Testis (tissue), 5 donors: ENCODE results near the gene BEST2. TPM values are rescaled to one million over a fixed set of nuclear protein-coding genes. Genes with fewer than 3 reads are reported as not detected.

Experiments used
- DNase-seq: peaks from one replicate; pipeline ENCODE4 v3.0.0-alpha.2; 2019
- H3K27ac ChIP-seq, 2 donors: fragments of 200-600 bp; sonication (generic); one replicate each; pipeline ENCODE4 v1.5.1; 2019
- H3K27me3 ChIP-seq: fragments of 200-600 bp; sonication (generic); one replicate; pipeline ENCODE4 v1.5.1; 2019
- H3K36me3 ChIP-seq: fragments of 200-600 bp; sonication (generic); one replicate; pipeline ENCODE4 v1.5.1; 2017; ENCODE audit warnings: low read depth; ENCODE audit errors: missing control alignments
- H3K4me1 ChIP-seq: fragments of 200-600 bp; sonication (generic); one replicate; pipeline ENCODE4 v1.5.1; 2019
- H3K4me3 ChIP-seq, 2 donors: fragments of 200-600 bp; sonication (generic); one replicate each; pipeline ENCODE4 v1.5.1; 2017 to 2019
- H3K9me3 ChIP-seq: fragments of 200-600 bp; sonication (generic); one replicate; pipeline ENCODE4 v1.5.1; 2017
- CTCF ChIP-seq, 3 experiments: fragments of 450-650 bp in 2 of 3; fragments of 200-600 bp in 1 of 3; sonication (generic) in 1 of 3; IDR thresholded peaks; one replicate each; pipeline ENCODE4 v1.5.1; 2016 to 2019; ENCODE audit warnings: antibody characterized with exemption in 3 of 3, mild to moderate bottlenecking in 2 of 3, moderate library complexity in 1 of 3
- POLR2A ChIP-seq: fragments of 450-650 bp; IDR thresholded peaks from one replicate; pipeline ENCODE4 v1.6.1; 2017; ENCODE audit warnings: antibody characterized with exemption, mild to moderate bottlenecking, moderate library complexity
- WGBS, 2 donors: methylation state at CpG; one replicate each; pipeline ENCODE4 v1.1.5; 2018; 5-methylcytosine and 5-hydroxymethylcytosine counted together
- intact Hi-C: fragments of 100-400 bp; cut with DNase I; formaldehyde crosslinking; loops from one replicate; pipeline ENCODE4 v1.15.1; 2023; ENCODE audit warnings: low total_unique reads
- long read RNA-seq, 2 donors: transcript quantifications; one replicate each; lab custom pipeline, GENCODE V29; 2026
- polyA plus RNA-seq: library from polyadenylated mRNA; stranded (reverse); fragments of 350-450 nt; fragmentation: Illumina TruSeq; extraction: RNeasy Lipid Tissue Mini Kit (QIAGEN cat#74804); gene quantifications from one replicate; pipeline ENCODE4 v1.2.3, GENCODE V29; 2014; ENCODE audit warnings: low read depth, low replicate concordance; ENCODE audit not compliant: insufficient read depth
- total RNA-seq, 2 donors: library from RNA; depleted of rRNA; stranded (reverse); fragments of >200 nt; gene quantifications; one replicate each; pipeline ENCODE4 v1.2.3, GENCODE V29; 2016

BEST2 gene
- under 1 TPM; 0.50 to 0.87 TPM for total RNA-seq
- not detected for polyA plus RNA-seq
- long read RNA-seq, donor 1, result 0 reads
- long read RNA-seq, donor 2, result 0 reads

GRCh38 chr19:12751635-12752034 is at the start of gene BEST2:
BEST2 (plus strand) TSS chr19:12751791; CDS start chr19:12752593, 802 bp downstream.
- no peak within 1 kb of the TSS for H3K4me3 ChIP-seq
- TF ChIP-seq POLR2A (no peak), CTCF (IDR thresholded peaks at IDR 0.05) (no peak)
- 61 to 70% methylated on average over 14 of the region's 14 CpGs for WGBS, 2 donors
- H3K9me3 ChIP-seq, result no peaks in the 10 kb centered on the region
- intact Hi-C loops, result no loop called here
- peaks cover 5% of the 10 kb centered on the region for H3K4me1 ChIP-seq
- H3K36me3 ChIP-seq, result no peaks in the 10 kb centered on the region
- H3K27me3 ChIP-seq, result no peaks in the 10 kb centered on the region
- DNase-seq, result no peak
- no peak within 1 kb of the TSS for H3K27ac ChIP-seq

GRCh38 chr19:12703046-12703445 is 48.5 kb upstream of the BEST2 start:
- DNase-seq, result peak; percentile 79
- WGBS, 2 donors, result 44 to 54% methylated on average over 9 of the region's 9 CpGs
- intact Hi-C loops, result no loop called here
- Histone ChIP-seq H3K27me3 (no peaks in the 10 kb centered on the region), H3K36me3 (no peaks in the 10 kb centered on the region), H3K27ac (no peak overlapping the region), H3K4me3 (no peak overlapping the region), H3K4me1 (no peaks in the 10 kb centered on the region), H3K9me3 (no peaks in the 10 kb centered on the region)
- TF ChIP-seq POLR2A (no peak), CTCF (IDR thresholded peaks at IDR 0.05) (no peak)

- H3K27ac ChIP-seq, result no peak overlapping the region
- H3K27me3 ChIP-seq, result no peaks in the 10 kb centered on the region
- H3K4me1 ChIP-seq, result no peaks in the 10 kb centered on the region
- no peaks in the 10 kb centered on the region for H3K9me3 ChIP-seq
- DNase-seq, result no peak
- no peaks in the 10 kb centered on the region for H3K36me3 ChIP-seq
- TF ChIP-seq POLR2A (no peak), CTCF (IDR thresholded peaks at IDR 0.05) (no peak)
- intact Hi-C loops, result no loop called here
- no peak overlapping the region for H3K4me3 ChIP-seq
- WGBS, 2 donors, result 89 to 94% methylated on average over 11 to 13 of the region's 13 CpGs
Observed at GRCh38 chr19:12705169-12705568, 46.4 kb upstream of the BEST2 start.

- H3K27ac ChIP-seq, result no peak overlapping the region
- no peak for TF ChIP-seq POLR2A
- no peak for TF ChIP-seq CTCF (IDR thresholded peaks at IDR 0.05)
- WGBS, 2 donors, result 91% methylated on average over 11 to 29 of the region's 29 CpGs
- no peaks in the 10 kb centered on the region for H3K9me3 ChIP-seq
- no peak for DNase-seq
- H3K4me1 ChIP-seq, result no peaks in the 10 kb centered on the region
- intact Hi-C loops, result no loop called here
- H3K4me3 ChIP-seq, result no peak overlapping the region
- H3K27me3 ChIP-seq, result no peaks in the 10 kb centered on the region
- no peaks in the 10 kb centered on the region for H3K36me3 ChIP-seq
Observed at GRCh38 chr19:12705654-12706331, 45.8 kb upstream of the BEST2 start.

GRCh38 chr19:12706332-12706718 is 45.3 kb upstream of the BEST2 start:
- 84 to 85% methylated on average over 7 to 13 of the region's 13 CpGs for WGBS, 2 donors
- H3K9me3 ChIP-seq, result no peaks in the 10 kb centered on the region
- H3K4me1 ChIP-seq, result no peaks in the 10 kb centered on the region
- no peak overlapping the region for H3K4me3 ChIP-seq
- no peaks in the 10 kb centered on the region for H3K27me3 ChIP-seq
- no peaks in the 10 kb centered on the region for H3K36me3 ChIP-seq
- no peak for DNase-seq
- no peak overlapping the region for H3K27ac ChIP-seq
- intact Hi-C loops, result no loop called here
- TF ChIP-seq POLR2A (no peak), CTCF (IDR thresholded peaks at IDR 0.05) (no peak)
